Tibial artery (tissue), 4 donors: ENCODE measurements around the gene PCOLCE2.

ENCODE experiments used
- DNase-seq, 2 donors: peaks; one replicate each; pipeline ENCODE4 v3.0.0-alpha.2; 2019
- H3K27ac ChIP-seq, 2 donors: fragments of 200-600 bp; sonication (generic) in 1 of 2; 1 replicate in 1 of 2; 2 replicates in 1 of 2; pipeline ENCODE4 v1.5.1; 2018 to 2019; ENCODE audit warnings: mild to moderate bottlenecking in 1 of 2
- H3K27me3 ChIP-seq, 2 donors: fragments of 200-600 bp; sonication (generic) in 1 of 2; one replicate each; pipeline versions ENCODE4 v1.5.1 to v1.6.0; 2016 to 2019
- H3K36me3 ChIP-seq, 3 donors: fragments of 200-600 bp; sonication (generic) in 2 of 3; one replicate each; pipeline ENCODE4 v1.5.1; 2016 to 2019; ENCODE audit warnings: mild to moderate bottlenecking in 2 of 3
- H3K4me1 ChIP-seq, 4 donors: fragments of 200-600 bp; sonication (generic) in 2 of 4; 1 replicate in 3 of 4; 2 replicates in 1 of 4; pipeline ENCODE4 v1.5.1; 2016 to 2019
- H3K4me3 ChIP-seq, 2 donors: fragments of 200-600 bp; sonication (generic) in 1 of 2; 1 replicate in 1 of 2; 2 replicates in 1 of 2; pipeline ENCODE4 v1.5.1; 2018 to 2019; ENCODE audit warnings: mild to moderate bottlenecking in 2 of 2
- H3K9me3 ChIP-seq, 3 donors: fragments of 200-600 bp; sonication (generic) in 1 of 3; one replicate each; pipeline ENCODE4 v1.5.1; 2016 to 2019
- CTCF ChIP-seq, 2 experiments: fragments of 200-600 bp in 1 of 2; fragments of 450-650 bp in 1 of 2; IDR thresholded peaks; one replicate each; pipeline ENCODE4 v1.5.1; 2017 to 2019; ENCODE audit warnings: antibody characterized with exemption in 2 of 2, mild to moderate bottlenecking in 1 of 2, moderate library complexity in 1 of 2
- intact Hi-C: fragments of 100-400 bp; cut with DNase I; formaldehyde crosslinking; loops from one replicate; pipeline ENCODE4 v1.15.0; 2023; ENCODE audit warnings: low total_unique reads

PCOLCE2 gene

DNA sequence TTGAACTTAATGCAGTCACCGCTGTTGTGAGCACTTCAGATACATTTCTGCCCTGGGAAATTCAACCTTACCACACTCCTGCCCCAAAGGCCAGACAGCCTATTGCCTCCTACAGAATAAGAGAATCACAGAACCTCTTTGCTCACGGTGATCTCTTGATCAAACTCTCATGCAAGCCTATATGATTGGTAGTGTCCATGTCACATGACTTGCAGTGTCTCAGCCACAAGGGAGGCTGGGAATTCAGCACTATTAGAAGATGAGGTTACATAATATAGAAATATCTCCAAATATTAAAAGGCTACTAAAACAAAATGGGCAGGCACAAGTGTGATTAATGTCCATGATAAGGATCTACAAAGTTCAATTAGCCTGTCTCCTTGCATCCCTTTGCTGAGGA lies 3.8 kb upstream of the PCOLCE2 start:
- Histone ChIP-seq H3K27me3 (no peaks in the 10 kb centered on the region), H3K36me3 (no peaks in the 10 kb centered on the region)
- no peak for TF ChIP-seq CTCF (IDR thresholded peaks at IDR 0.05)

DNA sequence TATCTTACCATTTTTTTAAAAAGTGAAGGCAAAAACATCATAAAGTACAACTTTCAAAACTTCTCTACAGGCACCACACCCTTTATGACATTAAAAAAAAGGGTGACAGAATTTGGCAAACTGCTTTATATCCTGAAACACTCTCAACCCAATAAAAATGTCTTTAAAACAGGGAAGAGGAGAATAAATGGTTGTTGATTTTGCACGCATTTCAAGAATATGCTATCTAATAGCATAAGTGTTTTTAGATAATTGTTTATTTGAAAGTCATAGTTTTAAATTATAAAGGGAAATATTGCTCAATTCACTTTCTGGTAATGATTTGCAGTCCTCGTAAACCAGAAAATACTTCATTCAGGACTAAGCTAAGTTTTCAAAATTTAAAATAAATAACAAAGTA lies 1.7 kb upstream of the PCOLCE2 start:
- H3K27ac ChIP-seq: no peak overlapping the region
- intact Hi-C loops: no loop called here
- DNase-seq: no peak
- H3K27me3 ChIP-seq: no peaks in the 10 kb centered on the region
- H3K9me3 ChIP-seq: no peaks in the 10 kb centered on the region
- TF ChIP-seq CTCF (IDR thresholded peaks at IDR 0.05): no peak
- H3K36me3 ChIP-seq: no peaks in the 10 kb centered on the region
- no peak overlapping the region for H3K4me3 ChIP-seq
- peaks cover 0 to 15% (median 7%) of the 10 kb centered on the region in 4 donors for H3K4me1 ChIP-seq

More for the DNA sequence above, 3.8 kb upstream of the PCOLCE2 start:
- peaks cover 0 to 15% (median 7%) of the 10 kb centered on the region in 4 donors for H3K4me1 ChIP-seq
- no peak overlapping the region for H3K4me3 ChIP-seq
- no peak overlapping the region for H3K27ac ChIP-seq
- intact Hi-C loops: no loop called here
- DNase-seq: no peak
- H3K9me3 ChIP-seq: no peaks in the 10 kb centered on the region

DNA sequence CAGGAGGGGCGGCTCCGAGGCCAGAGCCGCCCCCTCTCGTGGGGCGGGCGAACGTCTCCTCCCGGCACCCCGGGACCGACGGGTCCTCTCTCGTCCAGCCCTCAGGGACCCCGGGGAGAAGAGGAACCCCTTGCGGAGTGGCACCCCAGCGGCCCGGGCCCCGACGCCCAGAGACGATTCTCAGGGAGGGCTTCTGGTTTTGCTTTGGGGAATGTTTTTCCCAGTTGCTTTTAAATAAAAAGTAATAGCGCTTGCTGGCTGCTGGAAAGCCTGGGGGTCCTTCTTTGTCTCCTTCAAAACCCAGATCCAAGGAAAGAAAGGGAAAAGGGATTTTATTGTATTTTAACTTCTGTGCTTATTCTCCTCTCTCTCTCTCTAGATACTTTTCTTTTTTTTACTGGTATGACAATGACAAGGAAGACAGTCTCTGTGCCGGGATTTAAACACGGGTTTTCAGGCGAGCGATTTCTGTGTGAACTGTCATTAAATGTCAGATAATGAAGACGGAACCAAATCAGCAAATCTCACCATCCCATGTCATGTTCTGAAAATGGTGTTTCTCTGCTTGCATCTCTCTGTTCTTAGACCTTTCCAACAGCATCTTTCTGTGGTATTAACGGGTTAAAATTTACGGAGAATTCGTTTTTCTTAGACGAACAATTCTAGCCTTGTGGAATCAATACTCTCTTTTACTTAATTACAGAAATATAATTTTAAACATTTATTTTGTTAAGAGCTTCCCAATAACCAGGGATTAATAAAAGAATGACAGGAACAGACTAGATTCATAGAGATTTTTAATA lies 530 bp upstream of the PCOLCE2 start:
- Histone ChIP-seq H3K36me3 (no peaks in the 10 kb centered on the region), H3K27me3 (no peaks in the 10 kb centered on the region), H3K4me3 (peak overlapping the region; percentile 59 to 75), H3K9me3 (no peaks in the 10 kb centered on the region), H3K27ac (peak overlapping the region; percentile 57 to 58), H3K4me1 (peaks cover 0 to 15% (median 7%) of the 10 kb centered on the region in 4 donors)
- no peak for TF ChIP-seq CTCF (IDR thresholded peaks at IDR 0.05)
- intact Hi-C loops: no loop called here
- no peak for DNase-seq

DNA sequence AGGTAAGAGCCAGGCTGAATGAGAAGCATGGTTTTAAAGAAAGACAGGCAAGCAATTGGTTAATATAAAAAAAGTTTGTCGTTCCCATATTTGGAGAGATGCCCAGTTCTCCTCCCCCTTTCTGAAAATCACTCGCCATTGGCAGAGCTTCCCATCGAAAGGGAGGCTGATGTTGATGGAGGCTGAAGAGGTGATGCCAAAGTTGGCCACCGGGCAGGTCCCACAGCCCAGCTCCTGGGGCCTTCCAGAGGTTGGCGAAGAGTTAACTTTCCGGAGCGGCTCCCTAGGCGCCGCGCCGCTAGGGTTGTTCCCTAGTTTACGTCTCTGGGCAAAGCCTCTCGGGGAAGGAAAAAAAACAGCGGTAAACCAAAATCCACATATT lies 793 bp downstream of the PCOLCE2 start:
- peaks cover 0 to 15% (median 7%) of the 10 kb centered on the region in 4 donors for H3K4me1 ChIP-seq
- no peaks in the 10 kb centered on the region for H3K36me3 ChIP-seq
- H3K9me3 ChIP-seq: no peaks in the 10 kb centered on the region
- DNase-seq: peak; percentile 32 to 71
- H3K27ac ChIP-seq: peak overlapping the region; percentile 57 to 58
- peak overlapping the region; percentile 59 to 75 for H3K4me3 ChIP-seq
- intact Hi-C loops: no loop called here
- no peak for TF ChIP-seq CTCF (IDR thresholded peaks at IDR 0.05)
- no peaks in the 10 kb centered on the region for H3K27me3 ChIP-seq

- DNase-seq: no peak
- Histone ChIP-seq H3K27me3 (no peaks in the 10 kb centered on the region), H3K27ac (no peak overlapping the region), H3K4me1 (peaks cover 0 to 15% (median 7%) of the 10 kb centered on the region in 4 donors), H3K9me3 (no peaks in the 10 kb centered on the region), H3K4me3 (peak overlapping the region in 1 of 2 donors; percentile 3), H3K36me3 (no peaks in the 10 kb centered on the region)
- intact Hi-C loops: no loop called here
- TF ChIP-seq CTCF (IDR thresholded peaks at IDR 0.05): no peak
These were observed 1.9 kb downstream of the PCOLCE2 start for GRCh38 chr3:142886940-142887339.
